Karpas-422 (cell line): ENCODE measurements around the gene ST6GALNAC6. TPM values are rescaled to one million over a fixed set of nuclear protein-coding genes. Genes with fewer than 3 reads are reported as not detected.
"Not testable (repeated sequence)": the region's sequence is repeated elsewhere in the genome, so short reads cannot be mapped to it uniquely, and the experiment has no call there.

ENCODE experiments used
- DNase-seq: peaks from one replicate; pipeline ENCODE4 v3.0.0-alpha.2; 2015
- H2AFZ ChIP-seq: fragments of 200-600 bp; sonication (generic); 2 replicates; pipeline ENCODE4 v1.6.1; 2014; ENCODE audit warnings: antibody characterized with exemption, low read length, mixed read lengths
- H3K27ac ChIP-seq: fragments of 200-600 bp; sonication (generic); 2 replicates; pipeline ENCODE4 v1.5.1; 2014; ENCODE audit warnings: mild to moderate bottlenecking, low read length, moderate library complexity
- H3K27me3 ChIP-seq: fragments of 200-600 bp; sonication (generic); 2 replicates; pipeline ENCODE4 v1.6.1; 2014; ENCODE audit warnings: low read length, mixed read lengths
- H3K36me3 ChIP-seq: fragments of 200-600 bp; sonication (generic); 2 replicates; pipeline ENCODE4 v1.6.1; 2014; ENCODE audit warnings: low read length, mixed read lengths; ENCODE audit not compliant: insufficient read depth
- H3K4me1 ChIP-seq: fragments of 200-600 bp; sonication (generic); 2 replicates; pipeline ENCODE4 v1.6.1; 2014; ENCODE audit warnings: mild to moderate bottlenecking, low read length, mixed read lengths
- H3K4me2 ChIP-seq: fragments of 200-600 bp; sonication (generic); 2 replicates; pipeline ENCODE4 v1.6.1; 2014; ENCODE audit warnings: low read length, low read depth, mild to moderate bottlenecking; ENCODE audit not compliant: poor library complexity, severe bottlenecking
- H3K4me3 ChIP-seq: fragments of 200-600 bp; sonication (generic); 2 replicates; pipeline ENCODE4 v1.5.1; 2014; ENCODE audit warnings: mild to moderate bottlenecking, antibody characterized with exemption, low read length, mixed read lengths
- H3K79me2 ChIP-seq: fragments of 200-600 bp; sonication (generic); 2 replicates; pipeline ENCODE4 v1.6.1; 2014; ENCODE audit warnings: mild to moderate bottlenecking, low read length, mixed read lengths
- H3K9ac ChIP-seq: fragments of 200-600 bp; sonication (generic); 2 replicates; pipeline ENCODE4 v1.6.0; 2014; ENCODE audit warnings: low read length
- H3K9me2 ChIP-seq: fragments of 200-600 bp; sonication (generic), shearing (Covaris generic); replicated peaks from 2 replicates; pipeline ENCODE4 v1.6.0; 2014; ENCODE audit warnings: mild to moderate bottlenecking, low read length, moderate library complexity; ENCODE audit not compliant: insufficient read depth
- H3K9me3 ChIP-seq: fragments of 300-700, 200-600 bp; sonication (generic); 2 replicates; pipeline ENCODE4 v1.6.1; 2014; ENCODE audit warnings: low read length, mixed read lengths
- H4K20me1 ChIP-seq: fragments of 200-600 bp; sonication (generic); 2 replicates; pipeline ENCODE4 v1.6.1; 2014; ENCODE audit warnings: mild to moderate bottlenecking, antibody characterized with exemption, low read length, low read depth; ENCODE audit not compliant: insufficient read depth
- small RNA-seq: library from RNA; depleted of rRNA; stranded (forward); fragments of <200 nt; gene quantifications from one replicate; pipeline ENCODE3, GENCODE V24; 2014
- total RNA-seq: library from RNA; depleted of rRNA; stranded (reverse); fragments of >200 nt; shearing (Covaris generic); gene quantifications from 2 replicates; pipeline ENCODE4 v1.2.3, GENCODE V29; 2014; ENCODE audit warnings: low replicate concordance; rRNA removed

The ST6GALNAC6 gene
- total RNA-seq, 1 experiment from 2014 or later = 21.7 TPM

DNA sequence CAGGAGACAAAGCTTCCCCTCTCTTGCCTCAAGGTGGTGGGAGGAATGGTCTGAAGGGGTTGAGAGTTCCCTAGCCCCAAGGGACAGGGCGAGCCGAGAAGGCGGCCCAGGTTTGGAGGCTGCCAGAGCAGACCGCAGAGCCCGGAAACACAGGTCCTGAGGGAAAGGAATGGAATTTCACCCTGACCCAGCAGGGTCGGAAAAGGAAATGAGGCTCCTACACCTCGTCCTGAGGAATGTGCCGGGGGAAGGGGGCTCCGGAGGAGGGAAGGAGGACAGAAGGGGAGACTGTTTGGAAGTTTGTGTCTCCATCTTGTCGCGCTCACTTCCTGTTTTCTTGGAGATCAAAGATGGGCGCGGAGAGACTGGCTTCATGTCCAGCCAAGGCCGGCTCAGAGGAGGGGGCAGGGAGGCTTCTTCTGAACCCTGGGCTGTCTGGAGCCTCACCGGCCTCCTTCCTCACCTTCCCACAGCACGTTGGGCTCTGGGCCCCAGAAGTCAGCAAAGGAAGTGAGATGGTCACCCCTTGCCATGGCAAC, 54.5 kb downstream of the ST6GALNAC6 start:
- Histone ChIP-seq H3K9me3 (peaks cover 8% of the 10 kb centered on the region), H3K4me1 (no peaks in the 10 kb centered on the region), H3K4me3 (no peak overlapping the region), H3K27ac (no peak overlapping the region), H3K9ac (no peak overlapping the region), H4K20me1 (no peaks in the 10 kb centered on the region), H3K9me2 (no peaks in the 10 kb centered on the region), H3K27me3 (no peaks in the 10 kb centered on the region; the same call in 1 of the 2 replicates), H3K79me2 (no peaks in the 10 kb centered on the region), H2AFZ (no peak overlapping the region), H3K4me2 (no peak overlapping the region), H3K36me3 (peaks cover 3% of the 10 kb centered on the region; the same call in 1 of the 2 replicates)
- no peak for DNase-seq

DNA sequence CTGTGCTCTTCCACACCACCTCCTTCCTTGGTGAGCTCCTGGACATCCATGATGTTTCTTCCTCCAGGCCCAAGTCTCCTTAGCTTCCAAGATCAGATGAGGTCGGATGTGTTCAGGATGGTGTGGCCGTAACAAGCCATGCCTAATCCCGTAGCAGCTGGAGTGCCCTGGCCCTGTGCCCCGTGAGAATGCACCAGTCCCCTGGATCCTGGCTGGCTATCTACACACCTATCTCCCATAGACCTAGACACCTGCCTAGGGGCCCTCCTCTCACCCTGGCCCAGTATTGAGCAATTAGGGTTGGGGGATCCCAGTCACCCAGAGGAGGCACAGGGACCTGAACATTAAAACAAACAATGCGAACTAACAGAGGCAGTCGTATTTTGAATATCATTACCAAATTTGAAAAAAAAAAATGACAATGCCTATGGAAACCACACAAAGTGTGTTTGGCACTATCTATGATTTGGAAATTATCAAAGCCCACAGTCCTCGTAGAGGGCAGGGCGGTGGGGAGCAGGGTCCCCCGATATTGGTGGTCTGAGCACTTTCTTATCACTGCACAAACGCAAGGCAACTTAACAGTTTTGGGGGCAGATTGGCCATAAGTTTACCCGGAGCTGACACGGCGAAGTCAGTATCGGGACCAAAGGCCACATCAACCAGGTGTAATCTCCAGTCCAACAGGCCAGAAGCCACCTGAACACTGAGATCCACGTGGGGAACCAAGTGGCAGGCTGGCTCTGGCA, 58.1 kb downstream of the ST6GALNAC6 start:
- H2AFZ ChIP-seq = no peak overlapping the region
- H4K20me1 ChIP-seq = no peaks in the 10 kb centered on the region
- no peaks in the 10 kb centered on the region for H3K9me3 ChIP-seq
- H3K4me3 ChIP-seq = no peak overlapping the region
- H3K36me3 ChIP-seq = no peaks in the 10 kb centered on the region
- DNase-seq = no peak
- no peak overlapping the region for H3K27ac ChIP-seq
- H3K4me1 ChIP-seq = peaks cover 9% of the 10 kb centered on the region
- no peaks in the 10 kb centered on the region for H3K9me2 ChIP-seq
- no peaks in the 10 kb centered on the region for H3K27me3 ChIP-seq
- no peak overlapping the region for H3K4me2 ChIP-seq
- H3K79me2 ChIP-seq = no peaks in the 10 kb centered on the region
- no peak overlapping the region for H3K9ac ChIP-seq

DNA sequence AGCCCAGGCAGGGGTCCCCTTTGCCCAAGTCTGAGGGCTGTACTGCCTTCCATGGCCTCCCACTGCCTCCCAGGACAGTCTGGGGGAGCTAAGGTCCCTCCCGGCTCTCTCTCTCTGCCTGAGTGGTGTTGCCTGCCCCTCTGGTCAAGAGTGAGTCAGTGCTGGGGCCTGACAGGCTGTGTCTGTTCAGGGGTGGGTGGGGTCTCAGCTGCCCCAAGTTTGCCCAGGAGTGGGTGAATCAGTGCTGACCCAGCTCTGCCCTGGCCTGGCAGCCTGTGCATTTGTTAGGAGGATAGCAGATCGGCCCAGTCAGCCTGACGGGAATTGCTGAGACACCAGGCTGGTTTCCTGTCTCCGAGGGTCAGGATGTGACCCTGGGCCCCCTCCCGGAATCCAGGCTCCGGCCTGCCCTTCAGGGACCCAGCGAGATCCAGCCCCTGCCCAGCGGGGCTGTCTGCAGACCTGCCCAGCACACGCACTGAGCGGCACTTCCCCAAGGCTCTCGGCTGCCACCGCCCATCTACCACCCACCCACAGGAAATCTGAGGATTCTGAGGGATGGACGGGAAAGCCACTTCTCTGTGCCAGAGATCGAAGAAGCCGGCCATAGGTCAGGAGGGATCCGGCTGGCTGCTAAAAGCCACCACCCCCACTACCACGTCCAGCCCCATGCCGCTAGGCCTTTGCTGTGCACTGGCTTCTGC, 60.9 kb downstream of the ST6GALNAC6 start:
- peaks cover 9% of the 10 kb centered on the region for H3K4me1 ChIP-seq
- H3K79me2 ChIP-seq = no peaks in the 10 kb centered on the region
- no peaks in the 10 kb centered on the region for H4K20me1 ChIP-seq
- no peaks in the 10 kb centered on the region for H3K9me2 ChIP-seq
- no peak overlapping the region for H2AFZ ChIP-seq
- no peak overlapping the region for H3K9ac ChIP-seq
- H3K27me3 ChIP-seq = no peaks in the 10 kb centered on the region
- no peak overlapping the region for H3K4me3 ChIP-seq
- no peak overlapping the region for H3K4me2 ChIP-seq
- H3K36me3 ChIP-seq = no peaks in the 10 kb centered on the region
- DNase-seq = no peak
- H3K9me3 ChIP-seq = no peaks in the 10 kb centered on the region
- no peak overlapping the region for H3K27ac ChIP-seq

DNA sequence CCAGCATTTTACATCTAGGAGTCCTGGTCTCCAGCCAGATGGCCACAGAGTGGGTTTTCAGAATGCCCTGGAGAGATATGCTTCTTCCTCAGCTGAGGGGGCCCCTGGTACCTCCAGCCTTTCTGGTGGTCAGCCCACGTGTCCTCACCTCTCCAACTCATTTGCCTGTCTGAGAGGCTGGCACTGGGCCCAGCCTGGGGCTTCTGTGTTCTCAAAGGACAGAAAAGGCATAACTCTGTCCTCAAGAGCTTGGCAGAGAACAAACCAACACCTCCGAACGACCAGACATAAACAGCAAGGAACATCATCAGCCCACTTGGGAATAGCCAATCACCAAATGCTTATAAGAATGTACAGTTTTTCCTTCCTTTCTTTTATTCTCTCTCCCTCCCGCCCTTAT, 62.1 kb downstream of the ST6GALNAC6 start:
- Histone ChIP-seq H3K9me3 (no peaks in the 10 kb centered on the region), H2AFZ (no peak overlapping the region), H3K79me2 (no peaks in the 10 kb centered on the region), H3K4me1 (peaks cover 9% of the 10 kb centered on the region), H3K9ac (no peak overlapping the region; the same call in 1 of the 2 replicates), H3K4me3 (no peak overlapping the region), H3K4me2 (no peak overlapping the region), H3K9me2 (no peaks in the 10 kb centered on the region), H3K27me3 (no peaks in the 10 kb centered on the region), H4K20me1 (no peaks in the 10 kb centered on the region), H3K27ac (no peak overlapping the region), H3K36me3 (no peaks in the 10 kb centered on the region)
- no peak for DNase-seq

DNA sequence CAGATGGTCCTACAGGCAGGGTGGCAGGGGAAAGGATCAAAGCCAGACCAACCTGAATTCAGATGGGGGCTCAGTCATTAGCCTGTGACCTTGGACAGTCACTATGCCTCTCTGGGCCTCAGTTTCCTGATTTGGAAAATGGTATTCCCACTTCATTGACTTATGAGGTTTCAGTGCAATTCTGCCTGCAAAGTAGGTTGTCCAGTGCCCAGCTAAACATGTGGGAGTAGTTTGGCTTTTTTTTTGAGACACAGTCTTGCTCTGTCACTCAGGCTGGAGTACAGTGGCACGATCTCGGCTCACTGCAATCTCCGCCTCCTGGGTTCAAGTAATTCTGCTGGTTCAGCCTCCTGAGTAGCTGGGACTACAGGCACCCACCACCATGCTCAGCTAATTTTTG, 62.8 kb downstream of the ST6GALNAC6 start:
- H3K4me1 ChIP-seq, DNase-seq, H4K20me1 ChIP-seq, H3K27ac ChIP-seq, H2AFZ ChIP-seq, H3K36me3 ChIP-seq, H3K9me3 ChIP-seq, H3K79me2 ChIP-seq, H3K27me3 ChIP-seq, H3K4me3 ChIP-seq, H3K9me2 ChIP-seq, H3K4me2 ChIP-seq, H3K9ac ChIP-seq: not testable (repeated sequence)

DNA sequence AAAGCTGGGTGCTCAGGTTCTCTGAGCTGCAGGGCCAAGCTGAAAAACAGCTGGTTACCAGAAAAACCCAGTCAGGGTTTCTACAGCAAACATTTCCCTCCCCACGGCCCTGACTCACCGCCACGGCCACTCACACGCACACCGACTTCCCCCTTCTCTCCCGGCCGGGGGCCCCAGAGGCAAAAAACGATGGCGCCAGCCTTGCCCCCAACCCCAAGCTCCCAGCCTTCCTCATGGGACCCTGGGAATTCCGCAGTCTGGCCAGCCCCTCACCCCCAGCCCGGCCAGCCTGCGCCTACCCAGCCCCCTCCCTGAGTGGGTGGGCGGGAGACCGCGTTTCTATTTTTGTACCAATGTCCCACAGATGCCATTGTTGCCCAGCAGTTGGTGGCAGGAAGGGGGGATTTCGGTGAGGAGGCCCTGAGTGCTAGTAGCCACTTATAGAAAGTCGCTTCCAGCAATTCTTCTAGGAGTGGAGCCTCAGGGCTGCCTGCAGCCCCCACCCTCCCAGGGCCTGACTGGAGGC, 63.3 kb downstream of the ST6GALNAC6 start:
- no peak overlapping the region for H3K4me3 ChIP-seq
- H3K4me1 ChIP-seq = peaks cover 9% of the 10 kb centered on the region
- H3K9me2 ChIP-seq = no peaks in the 10 kb centered on the region
- DNase-seq = no peak
- no peak overlapping the region for H3K4me2 ChIP-seq
- no peaks in the 10 kb centered on the region for H4K20me1 ChIP-seq
- H3K79me2 ChIP-seq = no peaks in the 10 kb centered on the region
- no peaks in the 10 kb centered on the region for H3K27me3 ChIP-seq
- H3K36me3 ChIP-seq = no peaks in the 10 kb centered on the region
- H3K9ac ChIP-seq = no peak overlapping the region
- H3K27ac ChIP-seq = no peak overlapping the region
- H3K9me3 ChIP-seq = no peaks in the 10 kb centered on the region
- no peak overlapping the region for H2AFZ ChIP-seq

Small RNA genes within 50 kb of the gene (small RNA-seq; reads per million reads assigned to genes)
- not detected for gene MIR4672
- not detected for gene RNA5SP296

Other genes with a start within 250 kb of the ST6GALNAC6 start
- not detected in 2 replicates for gene CFAP157, start 192.6 kb downstream of the ST6GALNAC6 start, total RNA-seq
- gene PTRH1, start 183.9 kb downstream of the ST6GALNAC6 start, total RNA-seq = 10.6 and 24.9 TPM in 2 replicates
- gene TTC16, start 183.5 kb downstream of the ST6GALNAC6 start, total RNA-seq = not detected in 2 replicates
- gene TOR2A, start 164.3 kb downstream of the ST6GALNAC6 start, total RNA-seq = 10.7 and 12.7 TPM in 2 replicates
- gene SH2D3C, start 120.9 kb downstream of the ST6GALNAC6 start, total RNA-seq = 0.61 TPM in 1 of 2 replicates, not detected in the other
- 23.9 and 30.7 TPM in 2 replicates for gene CDK9, start 113.6 kb downstream of the ST6GALNAC6 start, total RNA-seq
- 41.9 and 102 TPM in 2 replicates for gene FPGS, start 96.7 kb downstream of the ST6GALNAC6 start, total RNA-seq
- gene ENG, start 44.9 kb downstream of the ST6GALNAC6 start, total RNA-seq = not detected in 2 replicates
- 1.0 and 32.6 TPM in 2 replicates for gene AK1, start 21.9 kb downstream of the ST6GALNAC6 start, total RNA-seq
- 23.5 and 41.6 TPM in 2 replicates for gene ST6GALNAC4, start 17.4 kb upstream of the ST6GALNAC6 start, total RNA-seq
- 2.7 and 3.1 TPM in 2 replicates for gene PIP5KL1, start 31.2 kb upstream of the ST6GALNAC6 start, total RNA-seq
- gene DPM2, start 38.3 kb upstream of the ST6GALNAC6 start, total RNA-seq = 21.5 and 34.4 TPM in 2 replicates
- 6.9 and 10.1 TPM in 2 replicates for gene EEIG1, start 81.4 kb upstream of the ST6GALNAC6 start, total RNA-seq
- 7.3 and 13.9 TPM in 2 replicates for gene NAIF1, start 167.7 kb upstream of the ST6GALNAC6 start, total RNA-seq
- 4.1 and 12.7 TPM in 2 replicates for gene SLC25A25, start 168.6 kb upstream of the ST6GALNAC6 start, total RNA-seq
- gene PTGES2, start 228.1 kb upstream of the ST6GALNAC6 start, total RNA-seq = 68.4 and 114 TPM in 2 replicates
- not detected in 2 replicates for gene LCN2, start 249.8 kb upstream of the ST6GALNAC6 start, total RNA-seq